DMS114 treated with DMSO at 0.1 percent for 48 hours (cell line): ENCODE measurements around the gene ENPP3.

ENCODE experiments used
- DNase-seq: peaks from one replicate; lab custom pipeline; 2025; ENCODE audit not compliant: unreplicated experiment; lab: John Stamatoyannopoulos, UW

Gene ENPP3

GRCh38 chr6:131763749-131764148 lies 126.6 kb downstream of the ENPP3 start:
- DNase-seq = no peak

GRCh38 chr6:131764350-131764749 lies 127.2 kb downstream of the ENPP3 start:
- no peak for DNase-seq

GRCh38 chr6:131765081-131765803 lies 128.1 kb downstream of the ENPP3 start:
- DNase-seq = no peak

- DNase-seq = no peak
These were observed 128.7 kb downstream of the ENPP3 start for GRCh38 chr6:131765804-131766135.

- no peak for DNase-seq
These were observed 129.5 kb downstream of the ENPP3 start for GRCh38 chr6:131766631-131767030.

GRCh38 chr6:131768964-131769363 lies 131.9 kb downstream of the ENPP3 start:
- no peak for DNase-seq

GRCh38 chr6:131769385-131770141 lies 132.5 kb downstream of the ENPP3 start:
- no peak for DNase-seq

- no peak for DNase-seq
These were observed 133.7 kb downstream of the ENPP3 start for GRCh38 chr6:131770776-131771175.

- no peak for DNase-seq
These were observed 136.3 kb downstream of the ENPP3 start for GRCh38 chr6:131773284-131773950.

GRCh38 chr6:131775886-131776285 lies 138.8 kb downstream of the ENPP3 start:
- DNase-seq = no peak

- no peak for DNase-seq
These were observed 139.9 kb downstream of the ENPP3 start for GRCh38 chr6:131776985-131777384.

GRCh38 chr6:131778169-131778568 lies 141.1 kb downstream of the ENPP3 start:
- DNase-seq = no peak

- DNase-seq = no peak
These were observed 142.2 kb downstream of the ENPP3 start for GRCh38 chr6:131779304-131779703.

- no peak for DNase-seq
These were observed 143.5 kb downstream of the ENPP3 start for GRCh38 chr6:131780600-131780999.

GRCh38 chr6:131781687-131782086 lies 144.6 kb downstream of the ENPP3 start:
- DNase-seq = no peak

GRCh38 chr6:131782764-131783163 lies 145.7 kb downstream of the ENPP3 start:
- no peak for DNase-seq

GRCh38 chr6:131784561-131784960 lies 147.5 kb downstream of the ENPP3 start:
- DNase-seq = no peak

GRCh38 chr6:131787079-131787478 lies 150.0 kb downstream of the ENPP3 start:
- no peak for DNase-seq

- DNase-seq = no peak
These were observed 150.9 kb downstream of the ENPP3 start for GRCh38 chr6:131787766-131788712.

GRCh38 chr6:131789219-131789618 lies 152.1 kb downstream of the ENPP3 start:
- no peak for DNase-seq

- DNase-seq = no peak
These were observed 154.4 kb downstream of the ENPP3 start for GRCh38 chr6:131791476-131791875.
